ENCODE results near the gene HLCS.

DNA sequence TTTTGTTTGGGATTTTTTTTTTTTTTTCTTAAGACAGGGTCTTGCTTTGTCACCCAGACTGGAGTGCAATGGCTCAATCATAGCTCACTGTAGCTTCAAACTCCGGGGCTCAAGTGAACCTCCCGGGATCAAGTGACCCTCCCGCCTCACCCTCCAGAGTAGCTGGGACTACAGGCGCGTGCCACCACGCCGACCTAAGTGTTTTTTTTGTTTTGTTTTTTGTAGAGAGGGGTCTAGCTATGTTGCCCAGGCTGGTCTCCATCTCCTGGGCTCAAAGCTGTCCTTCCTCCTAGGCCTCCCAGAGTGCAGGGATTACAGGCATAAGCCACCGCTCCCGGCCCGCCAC, 776 bp downstream of the HLCS start:
- TF ChIP-seq, protein P1, sequence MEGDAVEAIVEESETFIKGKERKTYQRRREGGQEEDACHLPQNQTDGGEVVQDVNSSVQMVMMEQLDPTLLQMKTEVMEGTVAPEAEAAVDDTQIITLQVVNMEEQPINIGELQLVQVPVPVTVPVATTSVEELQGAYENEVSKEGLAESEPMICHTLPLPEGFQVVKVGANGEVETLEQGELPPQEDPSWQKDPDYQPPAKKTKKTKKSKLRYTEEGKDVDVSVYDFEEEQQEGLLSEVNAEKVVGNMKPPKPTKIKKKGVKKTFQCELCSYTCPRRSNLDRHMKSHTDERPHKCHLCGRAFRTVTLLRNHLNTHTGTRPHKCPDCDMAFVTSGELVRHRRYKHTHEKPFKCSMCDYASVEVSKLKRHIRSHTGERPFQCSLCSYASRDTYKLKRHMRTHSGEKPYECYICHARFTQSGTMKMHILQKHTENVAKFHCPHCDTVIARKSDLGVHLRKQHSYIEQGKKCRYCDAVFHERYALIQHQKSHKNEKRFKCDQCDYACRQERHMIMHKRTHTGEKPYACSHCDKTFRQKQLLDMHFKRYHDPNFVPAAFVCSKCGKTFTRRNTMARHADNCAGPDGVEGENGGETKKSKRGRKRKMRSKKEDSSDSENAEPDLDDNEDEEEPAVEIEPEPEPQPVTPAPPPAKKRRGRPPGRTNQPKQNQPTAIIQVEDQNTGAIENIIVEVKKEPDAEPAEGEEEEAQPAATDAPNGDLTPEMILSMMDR (IDR thresholded peaks at IDR 0.05): no peak
- no peak for TF ChIP-seq POLR2AphosphoS5 (IDR thresholded peaks at IDR 0.05; ENCODE audit: low read depth, low read length)
